ENCODE measurements around the gene PDE3A. TPM values are rescaled to one million over a fixed set of nuclear protein-coding genes. Genes with fewer than 3 reads are reported as not detected.

PDE3A gene
- polyA plus RNA-seq, 3 donors: 0.10 TPM; not detected in 2

DNA sequence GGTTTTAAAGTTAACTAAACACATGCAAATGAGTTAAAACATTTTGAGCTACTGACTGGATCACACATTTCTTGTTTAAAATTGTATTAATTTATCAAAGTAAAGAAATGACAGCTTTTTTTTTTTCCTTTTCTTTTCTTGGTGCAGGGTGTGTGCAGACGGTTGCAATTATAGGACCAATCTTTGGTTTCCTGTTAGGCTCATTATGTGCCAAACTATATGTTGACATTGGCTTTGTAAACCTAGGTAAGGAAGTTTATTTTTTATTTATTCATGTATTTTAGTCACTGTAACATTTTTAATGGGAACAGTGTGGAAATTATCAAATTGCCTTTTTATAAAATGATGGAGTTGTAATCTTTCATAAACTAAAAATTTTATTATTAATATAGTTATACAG lies 348.6 kb downstream of the PDE3A start:
- intact Hi-C loops (cut with micrococcal nuclease): no loop called here
- no CpG with 5 or more reads among the region's 1 CpG for WGBS (ENCODE audit: insufficient coverage)
- H3K36me3 ChIP-seq (replicated peaks in 1 of 2; ENCODE audit: control insufficient read depth in 1 of 2, insufficient read depth in 2 of 2, low read length in 2 of 2): no peaks in the 10 kb centered on the region
- no peak overlapping the region for H3K4me3 Mint-ChIP-seq
- no peaks in the 10 kb centered on the region for H3K4me1 ChIP-seq (ENCODE audit: control insufficient read depth in 1 of 2, insufficient read depth in 2 of 2, low read length in 2 of 2)
- H3K27ac Mint-ChIP-seq: no peak overlapping the region
- H3K27me3 ChIP-seq (ENCODE audit: control insufficient read depth in 2 of 2, insufficient read depth in 2 of 2, low read length in 2 of 2): no peaks in the 10 kb centered on the region
- H3K9me3 ChIP-seq (replicated peaks in 1 of 2; ENCODE audit: control insufficient read depth in 1 of 2, insufficient read depth in 1 of 2, low read length in 2 of 2): no peaks in the 10 kb centered on the region
- H4K20me1 ChIP-seq (ENCODE audit: insufficient read depth, low read length): no peaks in the 10 kb centered on the region
- H3K36me3 Mint-ChIP-seq: no peaks in the 10 kb centered on the region
- H3K4me1 Mint-ChIP-seq: no peaks in the 10 kb centered on the region
- TF ChIP-seq, protein P1, sequence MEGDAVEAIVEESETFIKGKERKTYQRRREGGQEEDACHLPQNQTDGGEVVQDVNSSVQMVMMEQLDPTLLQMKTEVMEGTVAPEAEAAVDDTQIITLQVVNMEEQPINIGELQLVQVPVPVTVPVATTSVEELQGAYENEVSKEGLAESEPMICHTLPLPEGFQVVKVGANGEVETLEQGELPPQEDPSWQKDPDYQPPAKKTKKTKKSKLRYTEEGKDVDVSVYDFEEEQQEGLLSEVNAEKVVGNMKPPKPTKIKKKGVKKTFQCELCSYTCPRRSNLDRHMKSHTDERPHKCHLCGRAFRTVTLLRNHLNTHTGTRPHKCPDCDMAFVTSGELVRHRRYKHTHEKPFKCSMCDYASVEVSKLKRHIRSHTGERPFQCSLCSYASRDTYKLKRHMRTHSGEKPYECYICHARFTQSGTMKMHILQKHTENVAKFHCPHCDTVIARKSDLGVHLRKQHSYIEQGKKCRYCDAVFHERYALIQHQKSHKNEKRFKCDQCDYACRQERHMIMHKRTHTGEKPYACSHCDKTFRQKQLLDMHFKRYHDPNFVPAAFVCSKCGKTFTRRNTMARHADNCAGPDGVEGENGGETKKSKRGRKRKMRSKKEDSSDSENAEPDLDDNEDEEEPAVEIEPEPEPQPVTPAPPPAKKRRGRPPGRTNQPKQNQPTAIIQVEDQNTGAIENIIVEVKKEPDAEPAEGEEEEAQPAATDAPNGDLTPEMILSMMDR (IDR thresholded peaks at IDR 0.05): no peak
- H3K9me3 Mint-ChIP-seq: peaks cover 0 to 2% (median 0%) of the 10 kb centered on the region in 7 donors
- no peak overlapping the region for H2AFZ ChIP-seq (ENCODE audit: insufficient read depth, low read depth, low read length, poor library complexity, severe bottlenecking)
- no peak overlapping the region for H3K4me3 ChIP-seq (replicated peaks in 1 of 3; ENCODE audit: low read depth in 2 of 3, low read length in 3 of 3)
- H3K27me3 Mint-ChIP-seq (ENCODE audit: low read depth in 3 of 3): no peaks in the 10 kb centered on the region
- H3K27ac ChIP-seq (ENCODE audit: low read depth in 1 of 2, low read length in 2 of 2): no peak overlapping the region
- DNase-seq: no peak
- H3K79me2 ChIP-seq (ENCODE audit: insufficient read depth, low read length): no peaks in the 10 kb centered on the region
- no peak overlapping the region for H3K9ac ChIP-seq (ENCODE audit: insufficient read depth, low read length, poor library complexity, severe bottlenecking)
- no peak overlapping the region for H3K4me2 ChIP-seq (replicated peaks; ENCODE audit: extremely low read depth, low read length, poor library complexity, severe bottlenecking)

DNA sequence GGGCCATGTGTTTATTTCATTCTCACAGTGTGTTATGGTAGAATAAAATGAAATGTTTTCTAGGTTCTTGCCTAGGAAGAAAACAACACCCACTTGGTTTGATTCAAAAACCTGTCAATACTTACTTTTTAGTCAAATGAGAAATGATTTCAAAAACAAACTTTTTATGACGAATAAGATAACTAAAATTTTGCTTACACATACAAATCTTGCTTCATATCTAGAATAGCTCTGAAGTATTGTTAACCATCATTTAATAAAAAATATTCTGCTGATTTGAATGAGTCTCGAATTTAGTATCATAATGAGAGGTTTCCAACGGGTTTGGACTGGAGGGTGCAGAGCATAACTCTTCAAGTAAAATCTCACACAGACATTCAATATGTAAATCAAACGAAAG lies 350.0 kb downstream of the PDE3A start:
- Histone ChIP-seq H3K27ac (ENCODE audit: low read depth in 1 of 2, low read length in 2 of 2) (no peak overlapping the region), H3K36me3 (replicated peaks in 1 of 2; ENCODE audit: control insufficient read depth in 1 of 2, insufficient read depth in 2 of 2, low read length in 2 of 2) (no peaks in the 10 kb centered on the region), H3K79me2 (ENCODE audit: insufficient read depth, low read length) (no peaks in the 10 kb centered on the region), H3K9ac (ENCODE audit: insufficient read depth, low read length, poor library complexity, severe bottlenecking) (no peak overlapping the region), H3K27me3 (ENCODE audit: control insufficient read depth in 2 of 2, insufficient read depth in 2 of 2, low read length in 2 of 2) (no peaks in the 10 kb centered on the region), H4K20me1 (ENCODE audit: insufficient read depth, low read length) (no peaks in the 10 kb centered on the region), H3K4me1 (ENCODE audit: control insufficient read depth in 1 of 2, insufficient read depth in 2 of 2, low read length in 2 of 2) (no peaks in the 10 kb centered on the region), H3K4me3 (replicated peaks in 1 of 3; ENCODE audit: low read depth in 2 of 3, low read length in 3 of 3) (no peak overlapping the region), H3K9me3 (replicated peaks in 1 of 2; ENCODE audit: control insufficient read depth in 1 of 2, insufficient read depth in 1 of 2, low read length in 2 of 2) (no peaks in the 10 kb centered on the region), H3K4me2 (replicated peaks; ENCODE audit: extremely low read depth, low read length, poor library complexity, severe bottlenecking) (no peak overlapping the region), H2AFZ (ENCODE audit: insufficient read depth, low read depth, low read length, poor library complexity, severe bottlenecking) (no peak overlapping the region)
- H3K36me3 Mint-ChIP-seq: no peaks in the 10 kb centered on the region
- no CpG with 5 or more reads among the region's 4 CpGs for WGBS (ENCODE audit: insufficient coverage)
- no peak for DNase-seq
- intact Hi-C loops (cut with micrococcal nuclease): no loop called here
- no peaks in the 10 kb centered on the region for H3K27me3 Mint-ChIP-seq (ENCODE audit: low read depth in 3 of 3)
- H3K27ac Mint-ChIP-seq: no peak overlapping the region
- peaks cover 0 to 2% (median 0%) of the 10 kb centered on the region in 7 donors for H3K9me3 Mint-ChIP-seq
- TF ChIP-seq, protein P1 (IDR thresholded peaks at IDR 0.05): no peak
- no peak overlapping the region for H3K4me3 Mint-ChIP-seq
- no peaks in the 10 kb centered on the region for H3K4me1 Mint-ChIP-seq

Data from CD14-positive monocyte (primary cell).